KOPT-K1 (cell line): ENCODE data around the gene ROR1.
"Not testable (repeated sequence)": the region's sequence is repeated elsewhere in the genome, so short reads cannot be mapped to it uniquely, and the experiment has no call there.

Experiments used
- H3K27ac ChIP-seq: fragments of 200-600 bp; sonication (generic); 2 replicates; pipeline ENCODE4 v1.5.1; 2016; ENCODE audit warnings: antibody characterized with exemption, mild to moderate bottlenecking, low read depth, low read length; ENCODE audit not compliant: poor library complexity, severe bottlenecking
- H3K36me3 ChIP-seq: fragments of 200-600 bp; sonication (generic); 2 replicates; pipeline ENCODE4 v1.5.1; 2017; ENCODE audit warnings: antibody characterized with exemption, mild to moderate bottlenecking, low read length, moderate library complexity; ENCODE audit not compliant: insufficient read depth
- H3K9me3 ChIP-seq: fragments of 200-600 bp; sonication (generic); 2 replicates; pipeline ENCODE4 v1.5.1; 2017; ENCODE audit warnings: antibody characterized with exemption, low read length, mild to moderate bottlenecking; ENCODE audit not compliant: insufficient read depth, poor library complexity, severe bottlenecking

ROR1 gene

DNA sequence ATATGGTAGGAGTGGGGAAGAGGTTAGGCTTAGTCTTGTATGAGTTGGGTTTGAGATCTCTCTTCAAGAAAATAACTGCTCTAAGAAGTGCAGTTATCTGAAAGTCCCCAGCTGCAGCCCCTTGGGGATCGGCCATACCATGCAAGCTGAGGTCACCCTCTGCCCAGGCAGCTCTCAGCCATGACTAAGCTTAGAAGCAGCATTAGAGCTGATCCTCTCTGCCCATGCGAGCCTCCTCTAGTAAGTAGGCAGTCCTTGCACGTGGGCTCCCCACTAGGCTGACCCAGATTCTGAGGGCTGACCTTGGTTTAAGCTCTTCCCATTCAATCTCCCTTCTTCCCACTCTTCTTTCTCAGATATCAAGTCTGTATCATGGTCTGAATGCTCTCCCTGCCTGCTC, 308.6 kb downstream of the ROR1 start:
- no peak overlapping the region for H3K27ac ChIP-seq
- H3K9me3 ChIP-seq: no peaks in the 10 kb centered on the region
- H3K36me3 ChIP-seq: no peaks in the 10 kb centered on the region

DNA sequence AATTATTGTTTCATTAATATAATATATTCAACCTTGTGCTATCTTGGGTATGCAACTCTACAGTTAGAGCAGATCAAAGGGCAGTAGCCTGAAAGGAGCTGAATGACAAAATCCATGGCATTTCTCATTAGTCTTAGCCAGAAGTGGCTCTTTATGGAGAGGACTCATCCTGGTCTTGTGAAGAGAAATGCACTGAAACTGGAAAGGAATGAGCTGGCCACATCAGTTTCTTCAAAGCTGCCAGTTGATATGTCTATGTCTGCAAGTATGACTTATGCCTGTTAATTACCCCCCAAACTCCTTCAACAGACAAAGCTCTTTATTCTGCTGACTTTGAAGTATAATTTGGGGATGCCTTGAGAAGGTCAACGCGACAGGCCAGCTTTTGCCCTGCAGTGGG, 310.6 kb downstream of the ROR1 start:
- Histone ChIP-seq H3K36me3 (no peaks in the 10 kb centered on the region), H3K9me3 (no peaks in the 10 kb centered on the region)

DNA sequence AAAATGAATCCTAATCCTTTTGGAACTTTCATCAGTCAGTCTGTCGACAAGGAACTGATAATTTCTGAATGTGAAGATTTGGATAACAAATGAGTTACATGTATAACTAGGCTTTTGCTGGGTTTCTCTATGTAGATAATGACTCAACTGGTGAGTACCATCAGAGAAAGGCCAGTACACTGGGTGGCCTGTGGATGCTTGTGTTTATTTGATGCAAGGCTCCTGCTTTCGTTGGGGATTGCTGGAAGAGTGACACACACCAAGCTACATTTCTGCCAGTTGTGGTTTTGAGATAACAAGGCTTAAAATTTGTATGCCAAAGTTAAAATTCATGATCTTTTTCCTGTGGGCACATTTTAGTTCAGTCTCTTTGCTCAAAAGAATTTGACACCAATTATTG, 314.0 kb downstream of the ROR1 start:
- H3K27ac ChIP-seq: no peak overlapping the region
- H3K9me3 ChIP-seq: no peaks in the 10 kb centered on the region
- H3K36me3 ChIP-seq: no peaks in the 10 kb centered on the region

More for the DNA sequence above, 310.6 kb downstream of the ROR1 start:
- H3K27ac ChIP-seq: no peak overlapping the region

- no peak overlapping the region for H3K27ac ChIP-seq
- no peaks in the 10 kb centered on the region for H3K36me3 ChIP-seq
- H3K9me3 ChIP-seq: no peaks in the 10 kb centered on the region
These were observed 316.6 kb downstream of the ROR1 start for GRCh38 chr1:64090436-64090835.

DNA sequence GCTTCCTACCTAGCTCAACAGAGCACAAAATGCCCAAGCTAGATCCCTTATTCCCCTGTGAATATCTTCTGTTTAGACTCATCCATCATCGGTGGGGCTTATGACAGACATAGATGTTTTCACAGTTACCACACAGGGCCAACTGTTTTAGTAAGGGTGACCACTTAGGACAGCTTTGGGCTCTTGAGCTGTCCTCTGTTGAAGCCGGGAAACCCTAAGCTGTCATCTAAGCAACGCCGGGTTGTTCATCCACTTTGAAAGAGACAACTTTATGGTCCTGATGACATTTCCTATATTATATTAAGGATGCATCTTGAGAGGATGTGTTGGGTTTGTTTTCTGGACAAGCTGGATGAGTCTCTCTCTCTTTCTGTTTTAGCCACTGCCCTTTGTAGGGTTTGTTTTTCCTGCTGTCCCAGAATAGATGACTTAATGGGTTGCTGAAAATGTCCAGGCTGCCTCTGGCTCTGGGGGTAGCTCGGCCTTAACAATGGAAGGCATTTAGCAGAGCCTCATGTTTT, 319.1 kb downstream of the ROR1 start:
- H3K36me3 ChIP-seq: no peaks in the 10 kb centered on the region
- no peaks in the 10 kb centered on the region for H3K9me3 ChIP-seq
- H3K27ac ChIP-seq: no peak overlapping the region

- Histone ChIP-seq H3K36me3 (no peaks in the 10 kb centered on the region), H3K9me3 (no peaks in the 10 kb centered on the region), H3K27ac (no peak overlapping the region)
These were observed 320.1 kb downstream of the ROR1 start for GRCh38 chr1:64093941-64094340.

GRCh38 chr1:64095832-64096231, 322.0 kb downstream of the ROR1 start:
- Histone ChIP-seq H3K9me3 (no peaks in the 10 kb centered on the region), H3K36me3 (no peaks in the 10 kb centered on the region), H3K27ac (no peak overlapping the region)

- Histone ChIP-seq H3K9me3 (no peaks in the 10 kb centered on the region), H3K27ac (no peak overlapping the region), H3K36me3 (no peaks in the 10 kb centered on the region)
These were observed 324.0 kb downstream of the ROR1 start for GRCh38 chr1:64097859-64098258.

GRCh38 chr1:64098436-64098835, 324.6 kb downstream of the ROR1 start:
- H3K9me3 ChIP-seq: no peaks in the 10 kb centered on the region
- no peaks in the 10 kb centered on the region for H3K36me3 ChIP-seq
- no peak overlapping the region for H3K27ac ChIP-seq

- no peak overlapping the region for H3K27ac ChIP-seq
- no peaks in the 10 kb centered on the region for H3K36me3 ChIP-seq
- H3K9me3 ChIP-seq: no peaks in the 10 kb centered on the region
These were observed 325.2 kb downstream of the ROR1 start for GRCh38 chr1:64098846-64099582.

DNA sequence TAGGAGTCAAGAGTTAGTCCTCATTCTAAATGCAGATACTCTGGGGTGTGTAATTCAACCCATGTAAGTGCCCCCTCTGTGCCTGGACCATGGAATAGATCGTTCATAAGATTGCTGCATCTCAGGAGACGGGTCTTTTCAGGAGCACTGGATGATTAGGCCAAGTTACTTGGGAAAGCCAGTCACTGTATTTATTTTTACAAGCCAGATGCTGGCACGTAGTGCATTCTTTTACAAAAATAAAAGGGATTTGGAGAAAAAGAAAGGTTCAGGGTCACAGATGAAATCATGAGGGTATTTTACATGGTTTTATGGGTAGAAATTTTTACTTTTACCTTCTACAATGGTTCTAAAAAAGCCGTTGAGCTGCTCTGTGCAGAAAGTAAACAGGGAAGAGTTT, 327.0 kb downstream of the ROR1 start:
- no peaks in the 10 kb centered on the region for H3K36me3 ChIP-seq
- no peak overlapping the region for H3K27ac ChIP-seq
- no peaks in the 10 kb centered on the region for H3K9me3 ChIP-seq

DNA sequence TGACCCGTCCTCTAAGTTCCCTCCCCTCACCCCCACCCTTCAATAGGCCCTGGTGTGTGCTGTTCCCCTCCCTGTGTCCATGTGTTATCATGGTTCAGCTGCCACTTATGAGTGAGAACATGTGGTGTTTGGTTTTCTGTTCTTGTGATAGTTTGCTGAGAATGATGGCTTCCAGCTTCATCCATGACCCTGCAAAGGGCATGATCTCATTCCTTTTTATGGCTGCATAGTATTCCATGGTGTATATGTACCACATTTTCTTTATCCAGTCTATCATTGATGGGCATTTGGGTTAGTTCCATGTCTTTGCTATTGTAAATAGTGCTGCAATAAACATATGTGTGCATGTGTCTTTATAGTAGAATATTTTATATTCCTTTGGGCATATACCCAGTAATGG, 330.8 kb downstream of the ROR1 start:
- not testable (repeated sequence) for H3K27ac ChIP-seq, H3K9me3 ChIP-seq, H3K36me3 ChIP-seq

DNA sequence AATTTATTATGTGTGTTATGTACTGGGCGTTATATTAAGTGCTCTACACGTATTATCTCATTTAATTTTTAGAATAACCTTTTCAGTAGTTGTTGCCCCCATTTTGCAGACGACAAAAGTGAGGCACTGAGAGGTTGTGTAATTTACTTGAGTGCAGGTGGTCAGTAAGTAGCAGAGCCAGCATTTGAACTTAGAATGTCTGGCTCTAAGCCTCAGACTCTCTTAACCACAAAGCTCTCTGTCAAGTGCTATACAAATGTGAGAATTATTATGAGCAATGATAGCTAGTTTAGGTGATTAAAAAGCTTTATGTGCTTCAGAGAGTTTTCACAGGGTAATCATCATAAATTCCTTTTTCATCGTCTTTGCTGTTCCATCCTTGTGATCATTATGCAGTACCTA, 333.3 kb downstream of the ROR1 start:
- H3K36me3 ChIP-seq: no peaks in the 10 kb centered on the region
- no peaks in the 10 kb centered on the region for H3K9me3 ChIP-seq
- H3K27ac ChIP-seq: no peak overlapping the region

DNA sequence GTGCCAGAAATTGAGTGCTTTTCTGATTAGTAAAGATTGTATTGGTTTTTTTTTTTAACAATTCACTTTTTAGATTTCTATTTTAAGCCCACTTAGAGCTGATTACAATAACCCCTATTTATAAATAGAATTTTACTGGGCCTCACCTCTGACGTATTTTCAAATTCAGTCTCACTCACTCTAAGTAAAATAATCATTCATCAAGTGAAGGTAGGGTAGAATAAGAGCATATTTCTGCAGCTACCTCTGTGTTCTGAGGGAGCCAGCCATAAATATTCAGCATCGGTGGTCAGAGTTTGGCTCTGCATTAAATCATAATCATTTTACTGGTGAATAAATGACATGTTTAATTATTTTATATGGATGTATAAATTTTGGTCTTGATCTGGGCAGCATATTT, 333.8 kb downstream of the ROR1 start:
- H3K36me3 ChIP-seq: no peaks in the 10 kb centered on the region
- H3K9me3 ChIP-seq: no peaks in the 10 kb centered on the region
- H3K27ac ChIP-seq: no peak overlapping the region

- Histone ChIP-seq H3K36me3 (no peaks in the 10 kb centered on the region), H3K9me3 (no peaks in the 10 kb centered on the region), H3K27ac (no peak overlapping the region)
These were observed 337.3 kb downstream of the ROR1 start for GRCh38 chr1:64110924-64111777.
